ENCODE measurements around the gene GYPB.

GRCh38 chr4:144014808-144015207 is 4.4 kb downstream of the GYPB start:
- TF ChIP-seq CTCF (IDR thresholded peaks at IDR 0.05) (no peak), POLR2A (IDR thresholded peaks at IDR 0.05) (no peak)

Measured in heart left ventricle (tissue), 13 donors.